ENCODE results near the gene NEK5.
"Not testable (repeated sequence)": the region's sequence is repeated elsewhere in the genome, so short reads cannot be mapped to it uniquely, and the experiment has no call there.

The NEK5 gene

GRCh38 chr13:52137489-52137888, 8.6 kb upstream of the NEK5 start:
- no peak for DNase-seq

DNA sequence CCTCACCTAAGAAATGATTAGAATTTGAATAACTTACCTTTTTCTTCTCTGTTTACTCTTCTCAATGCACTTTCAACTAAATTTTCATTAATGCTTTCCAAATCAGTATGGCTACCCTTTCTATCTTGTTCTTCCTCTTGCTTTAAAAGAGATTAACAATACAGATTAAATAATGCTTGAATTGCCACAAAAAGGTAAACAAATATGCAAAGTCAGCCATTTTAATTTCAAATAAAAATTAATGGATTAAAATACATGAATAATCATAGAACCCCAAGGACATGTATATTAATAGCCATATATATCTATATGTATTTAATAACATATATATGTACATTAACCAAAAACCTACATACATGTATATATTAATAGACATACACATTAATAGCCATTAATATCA, 7.9 kb upstream of the NEK5 start:
- DNase-seq = no peak

GRCh38 chr13:52130641-52131040, 1.8 kb upstream of the NEK5 start:
- DNase-seq = no peak

GRCh38 chr13:52127783-52128702, 830 bp downstream of the NEK5 start:
- peak; percentile 49 for DNase-seq

DNA sequence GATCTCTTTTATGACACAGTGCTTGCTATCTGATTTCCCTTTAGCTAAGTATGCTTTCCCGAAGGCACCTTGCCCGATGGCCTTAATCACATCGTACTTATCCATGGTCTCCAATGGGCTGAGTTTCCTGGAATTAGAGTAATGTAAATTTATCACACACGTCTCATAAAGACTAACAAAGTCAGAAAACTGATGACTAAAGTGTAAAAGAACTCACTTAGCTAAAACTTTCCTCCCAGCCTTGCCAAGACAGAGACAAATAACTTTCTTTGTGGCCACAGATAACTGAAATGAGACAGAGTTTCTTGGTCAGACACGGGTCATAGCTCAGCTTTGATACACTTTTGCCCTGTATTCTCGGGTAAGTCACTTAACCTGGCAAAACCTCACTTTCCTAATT, 1.5 kb downstream of the NEK5 start:
- no peak for DNase-seq

- DNase-seq = no peak
Measured at GRCh38 chr13:52125547-52125946, 3.3 kb downstream of the NEK5 start.

DNA sequence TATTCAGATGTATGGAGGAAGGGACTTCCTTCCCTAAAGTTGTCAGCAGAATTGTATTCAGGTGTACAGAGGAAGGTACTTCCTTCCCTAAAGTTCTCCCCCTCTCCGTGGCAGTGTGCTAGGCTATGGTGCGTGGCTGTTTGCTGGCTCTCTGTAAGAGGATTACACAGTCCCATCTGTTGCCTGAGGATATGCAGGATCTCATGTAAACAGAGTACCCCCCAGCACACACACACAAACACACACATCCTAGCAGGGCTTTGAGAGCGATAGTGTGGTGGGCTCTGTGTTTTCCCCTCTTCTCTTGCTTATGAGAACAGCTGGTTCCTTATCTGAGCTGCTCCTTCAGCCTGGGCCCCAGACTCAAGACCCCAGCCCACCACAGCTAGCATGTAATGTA, 10.3 kb downstream of the NEK5 start:
- DNase-seq = no peak

- no peak for DNase-seq
Measured at GRCh38 chr13:52118095-52118494, 10.8 kb downstream of the NEK5 start.

DNA sequence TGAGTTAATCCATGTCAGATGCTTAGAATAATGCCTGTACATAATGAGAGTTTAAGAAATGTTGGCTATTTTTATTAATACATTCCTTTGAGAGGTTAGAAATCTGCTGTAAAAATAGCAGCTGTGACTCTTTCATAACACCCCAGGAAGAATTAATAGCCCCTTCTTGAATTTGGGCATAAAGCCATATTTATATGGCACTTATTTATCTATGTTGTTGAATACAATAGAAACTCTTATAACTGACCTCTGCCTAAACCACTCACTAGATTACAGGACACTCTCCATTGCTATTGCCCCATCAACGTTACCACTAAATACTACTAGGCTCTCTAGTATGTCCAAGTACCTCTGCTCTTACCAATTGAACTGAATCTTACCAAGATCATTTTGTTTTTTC, 16.3 kb downstream of the NEK5 start:
- DNase-seq = no peak

DNA sequence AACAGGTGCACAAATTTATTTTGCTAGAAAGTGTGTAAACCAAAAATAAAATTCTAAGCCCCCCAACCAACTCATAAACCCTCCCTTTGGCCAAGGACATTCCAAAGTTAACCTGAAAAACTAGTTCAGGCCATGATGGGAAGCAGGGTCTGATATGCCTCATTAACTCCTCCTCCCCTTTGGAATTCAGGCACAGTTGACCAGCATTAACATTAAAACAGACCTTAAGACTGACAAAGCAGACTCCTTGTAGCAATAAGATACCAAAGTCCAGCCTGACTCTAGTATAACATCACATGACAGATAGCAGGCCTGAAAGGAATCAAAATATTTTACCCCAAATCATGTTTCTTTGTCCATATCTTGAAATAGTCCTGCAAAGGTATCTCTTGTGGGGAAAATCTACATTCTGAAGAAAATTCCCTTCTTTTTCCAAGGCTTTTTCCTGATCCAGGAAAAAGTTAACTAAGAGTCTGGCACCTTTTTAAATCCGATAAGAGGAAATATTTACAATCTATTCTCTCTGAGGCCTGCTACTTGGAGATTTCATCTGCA, 19.7 kb downstream of the NEK5 start:
- DNase-seq = no peak

DNA sequence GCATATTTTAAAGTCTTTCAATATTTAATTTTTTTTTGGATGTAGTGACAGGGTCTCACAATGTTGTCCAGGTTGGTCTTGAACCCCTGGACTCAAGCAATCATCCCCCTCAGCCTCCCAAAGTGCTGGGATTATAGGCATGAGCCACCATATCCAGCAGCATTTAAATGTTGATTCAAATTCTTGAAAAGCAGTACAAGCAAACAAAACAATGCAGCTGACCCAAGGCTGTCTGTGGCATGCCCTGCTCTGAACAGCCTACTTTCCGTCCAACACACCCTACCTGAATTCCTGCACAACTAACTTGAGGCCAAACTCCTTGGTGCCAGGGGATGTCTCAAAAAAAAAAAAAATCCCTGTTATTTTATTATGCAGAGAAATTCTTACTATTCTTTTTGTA, 23.0 kb downstream of the NEK5 start:
- DNase-seq = no peak

DNA sequence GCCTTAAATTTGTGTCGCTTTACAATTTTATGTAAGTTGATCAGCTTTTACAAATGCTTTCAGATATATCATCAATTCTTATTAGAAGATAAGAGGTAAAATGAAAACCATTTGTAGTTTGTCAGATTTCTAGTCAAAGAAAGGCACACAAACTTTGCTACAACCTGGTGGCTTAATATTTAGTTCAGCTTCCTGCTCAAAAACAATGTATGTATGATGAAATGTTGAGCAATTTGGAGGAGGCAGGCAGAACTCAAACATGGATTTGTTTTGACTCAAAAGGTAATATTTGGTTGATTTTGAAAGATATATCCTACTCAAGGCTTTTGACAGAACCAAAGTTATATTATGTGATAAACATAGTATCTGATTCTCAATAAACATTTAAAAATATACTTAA, 24.2 kb downstream of the NEK5 start:
- peak; percentile 10 for DNase-seq

GRCh38 chr13:52103386-52103785, 25.5 kb downstream of the NEK5 start:
- no peak for DNase-seq

DNA sequence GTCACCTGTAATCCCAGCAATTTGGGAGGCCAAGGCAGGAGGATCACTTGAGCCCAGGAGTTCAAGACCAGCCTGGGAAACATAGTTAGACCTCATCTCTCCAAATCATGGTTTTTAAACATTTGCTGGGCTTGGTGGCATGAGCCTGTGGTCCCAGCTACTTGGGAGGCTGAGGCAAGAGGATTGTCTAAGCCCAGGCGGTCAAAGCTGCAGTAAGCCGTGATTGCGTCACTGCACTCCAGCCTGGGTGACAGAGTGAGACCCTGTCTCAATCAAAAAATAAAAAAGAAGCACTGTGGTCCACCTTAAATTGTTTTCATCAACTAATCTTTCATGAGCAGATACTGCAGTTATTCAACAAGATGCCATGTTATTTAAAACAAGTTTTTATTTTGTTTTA, 26.4 kb downstream of the NEK5 start:
- DNase-seq = not testable (repeated sequence)

- DNase-seq = no peak
Measured at GRCh38 chr13:52097197-52097596, 31.7 kb downstream of the NEK5 start.

DNA sequence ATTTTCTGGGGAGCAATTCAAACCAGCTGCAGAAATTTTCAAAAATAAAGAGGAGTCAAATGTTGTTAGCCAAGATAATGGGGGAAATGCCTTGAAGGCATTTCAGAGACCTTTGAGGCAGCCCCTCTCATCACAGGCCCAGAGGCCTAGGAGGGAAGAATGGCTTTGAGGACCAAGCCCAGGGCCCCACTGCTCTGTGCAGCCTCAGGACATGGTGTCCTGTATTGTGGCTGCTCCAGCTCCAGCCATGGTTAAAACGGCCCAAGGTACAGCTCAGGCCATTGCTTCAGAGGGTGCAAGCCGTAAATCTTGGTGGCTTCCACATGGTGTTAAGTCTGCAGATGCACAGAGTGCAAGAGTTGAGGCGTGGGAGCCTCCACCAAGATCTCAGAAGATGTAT, 32.1 kb downstream of the NEK5 start:
- DNase-seq = no peak

DNA sequence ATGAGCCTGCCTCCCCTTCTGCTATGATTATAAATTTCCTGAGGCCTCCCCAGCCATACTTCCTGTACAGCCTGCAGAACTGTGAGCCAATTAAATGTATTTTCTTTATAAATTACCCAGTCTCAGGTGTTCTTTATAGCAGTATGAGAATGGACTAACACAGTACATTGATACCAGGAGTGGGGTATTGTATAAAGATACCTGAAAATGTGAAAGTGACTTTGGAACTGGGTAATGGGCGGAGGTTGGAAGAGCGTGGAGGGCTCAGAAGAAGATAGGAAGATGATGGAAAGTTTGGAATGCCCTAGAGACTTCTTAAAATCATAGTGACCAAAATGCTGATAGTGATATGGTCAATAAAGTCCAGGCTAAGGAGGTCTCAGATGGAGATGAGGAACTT, 32.8 kb downstream of the NEK5 start:
- DNase-seq = no peak

DNA sequence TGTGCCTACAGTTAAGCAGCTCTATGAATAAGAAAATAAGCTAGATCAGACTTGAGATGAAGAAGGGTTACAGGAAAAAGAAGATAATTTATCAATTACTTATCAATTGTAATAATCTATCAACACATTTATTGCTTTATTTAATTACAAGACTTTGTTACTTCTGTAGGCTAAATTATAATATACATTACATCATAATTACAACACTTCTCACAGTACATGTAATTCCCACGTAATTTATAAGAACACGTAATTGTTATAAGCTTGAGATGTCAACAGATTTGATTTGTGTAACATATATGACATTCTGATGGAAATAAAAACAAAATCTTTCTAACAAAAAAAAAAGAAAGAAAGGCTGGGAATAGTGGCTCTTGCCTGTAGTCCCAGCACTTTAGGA, 36.8 kb downstream of the NEK5 start:
- no peak for DNase-seq

DNA sequence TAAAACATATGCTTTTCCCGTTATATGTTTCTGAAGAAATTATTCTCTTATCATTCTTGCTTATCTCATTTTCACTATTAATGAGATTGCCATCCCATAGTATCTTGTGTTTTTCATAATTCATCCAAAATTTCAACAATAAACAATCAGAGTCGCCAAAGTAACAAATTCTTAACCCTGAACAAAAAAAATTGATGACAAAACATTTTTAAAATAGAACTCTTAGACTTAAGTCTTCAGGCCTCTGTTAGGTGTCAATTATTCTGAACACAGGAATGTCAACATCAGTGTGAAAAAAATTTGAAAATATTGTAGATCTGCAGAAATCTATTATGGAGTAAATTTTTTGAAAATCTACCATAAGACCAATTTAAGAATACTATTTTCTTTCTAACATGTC, 37.4 kb downstream of the NEK5 start:
- no peak for DNase-seq

- DNase-seq = no peak
Measured at GRCh38 chr13:52085421-52085820, 43.5 kb downstream of the NEK5 start.

DNA sequence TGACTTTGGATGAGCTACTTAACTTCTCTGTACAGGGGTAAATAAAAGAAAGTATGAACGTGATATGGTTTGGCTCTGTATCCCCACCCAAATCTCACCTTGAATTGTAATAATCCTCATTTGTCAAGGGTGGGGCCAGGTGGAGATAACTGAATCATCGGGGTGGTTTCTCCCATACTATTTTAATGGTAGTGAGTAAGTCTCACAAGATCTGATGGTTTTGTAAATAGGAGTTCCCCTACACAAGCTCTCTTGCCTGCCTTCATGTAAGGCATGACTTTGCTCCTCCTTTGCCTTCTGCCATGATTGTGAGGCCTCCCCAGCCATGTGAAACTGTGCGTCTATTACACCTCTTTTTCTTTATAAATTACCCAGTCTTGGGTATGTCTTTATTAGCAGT, 43.9 kb downstream of the NEK5 start:
- DNase-seq = not testable (repeated sequence)

DNA sequence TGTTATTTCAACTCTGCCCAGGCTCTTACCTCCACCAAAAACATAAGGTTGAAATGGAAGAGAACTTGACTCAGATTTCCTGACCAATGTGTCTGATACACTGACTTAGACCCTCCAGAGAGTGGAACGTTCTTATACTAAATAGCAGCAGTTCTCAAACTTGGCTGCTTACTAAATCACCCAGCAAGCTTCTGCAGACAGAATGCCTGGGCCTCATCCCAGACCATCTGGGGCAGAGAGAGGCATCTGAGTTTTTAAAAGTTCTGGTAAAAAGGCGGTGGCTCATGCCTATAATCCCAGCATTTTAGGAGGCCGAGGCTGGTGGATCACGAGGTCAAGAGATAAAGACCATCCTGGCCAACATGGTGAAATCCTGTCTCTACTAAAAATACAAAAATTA, 46.3 kb downstream of the NEK5 start:
- no peak for DNase-seq

- not testable (repeated sequence) for DNase-seq
Measured at GRCh38 chr13:52079891-52080290, 49.0 kb downstream of the NEK5 start.

DNA sequence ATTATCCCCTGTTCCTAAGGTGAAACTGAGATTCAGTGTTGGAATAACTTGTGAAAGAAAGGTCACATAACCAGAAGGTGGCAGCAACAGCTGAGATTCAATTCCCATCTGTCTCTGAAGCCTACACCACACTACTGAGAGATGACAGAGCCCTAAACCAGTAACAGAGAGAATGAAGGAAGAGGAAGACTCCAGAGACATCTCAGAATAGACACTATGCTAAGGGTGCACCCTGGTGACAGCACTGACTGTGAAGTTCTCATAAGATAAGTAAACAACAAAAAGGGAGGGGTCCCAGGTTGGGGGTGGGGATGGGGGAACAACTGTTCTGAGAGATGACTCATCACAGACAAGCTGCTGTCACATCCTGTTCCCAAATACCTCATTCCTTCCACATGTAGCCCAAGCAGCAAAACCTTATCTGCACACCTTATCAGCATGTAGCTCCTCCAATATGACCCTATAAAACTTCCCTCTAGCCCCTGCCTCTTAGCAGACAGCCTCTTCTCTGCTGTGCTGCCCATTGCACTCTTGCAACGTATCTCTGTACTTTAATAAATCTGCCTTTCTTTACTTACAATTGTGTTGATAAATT, 57.8 kb downstream of the NEK5 start:
- DNase-seq = no peak

All from inflammatory macrophage treated with lipopolysaccharide for 4 hours (primary cell).